NCI-H1436 (cell line): ENCODE measurements around the gene GP1BB.

ENCODE experiments used
- DNase-seq: peaks from one replicate; lab custom pipeline; 2025; lab: John Stamatoyannopoulos, UW

The GP1BB gene

GRCh38 chr22:19742160-19743066, 19.1 kb downstream of the GP1BB start:
- DNase-seq = no peak

- no peak for DNase-seq
Measured at GRCh38 chr22:19743081-19743480, 19.7 kb downstream of the GP1BB start.

DNA sequence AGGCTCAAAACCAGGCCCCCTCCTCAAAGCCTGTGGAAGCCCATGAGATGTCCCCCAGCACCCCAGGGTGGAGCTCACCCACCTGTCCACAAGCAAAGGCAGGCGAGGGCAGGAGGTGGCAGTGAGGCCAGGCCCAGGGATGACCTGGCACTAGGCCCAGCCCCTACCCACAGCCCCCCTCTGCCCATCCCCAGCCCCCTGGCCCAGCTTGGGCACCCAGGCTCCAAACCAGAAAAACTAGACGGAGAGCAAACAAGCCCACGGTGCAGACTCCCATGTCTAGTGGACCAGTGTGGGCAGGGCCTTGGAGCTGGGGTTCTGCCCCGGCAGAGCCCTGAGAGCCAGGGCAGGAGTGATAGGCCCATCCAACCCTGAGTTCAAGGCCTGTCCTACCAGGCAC, 20.3 kb downstream of the GP1BB start:
- DNase-seq = no peak

GRCh38 chr22:19744350-19745006, 21.1 kb downstream of the GP1BB start:
- DNase-seq = no peak

DNA sequence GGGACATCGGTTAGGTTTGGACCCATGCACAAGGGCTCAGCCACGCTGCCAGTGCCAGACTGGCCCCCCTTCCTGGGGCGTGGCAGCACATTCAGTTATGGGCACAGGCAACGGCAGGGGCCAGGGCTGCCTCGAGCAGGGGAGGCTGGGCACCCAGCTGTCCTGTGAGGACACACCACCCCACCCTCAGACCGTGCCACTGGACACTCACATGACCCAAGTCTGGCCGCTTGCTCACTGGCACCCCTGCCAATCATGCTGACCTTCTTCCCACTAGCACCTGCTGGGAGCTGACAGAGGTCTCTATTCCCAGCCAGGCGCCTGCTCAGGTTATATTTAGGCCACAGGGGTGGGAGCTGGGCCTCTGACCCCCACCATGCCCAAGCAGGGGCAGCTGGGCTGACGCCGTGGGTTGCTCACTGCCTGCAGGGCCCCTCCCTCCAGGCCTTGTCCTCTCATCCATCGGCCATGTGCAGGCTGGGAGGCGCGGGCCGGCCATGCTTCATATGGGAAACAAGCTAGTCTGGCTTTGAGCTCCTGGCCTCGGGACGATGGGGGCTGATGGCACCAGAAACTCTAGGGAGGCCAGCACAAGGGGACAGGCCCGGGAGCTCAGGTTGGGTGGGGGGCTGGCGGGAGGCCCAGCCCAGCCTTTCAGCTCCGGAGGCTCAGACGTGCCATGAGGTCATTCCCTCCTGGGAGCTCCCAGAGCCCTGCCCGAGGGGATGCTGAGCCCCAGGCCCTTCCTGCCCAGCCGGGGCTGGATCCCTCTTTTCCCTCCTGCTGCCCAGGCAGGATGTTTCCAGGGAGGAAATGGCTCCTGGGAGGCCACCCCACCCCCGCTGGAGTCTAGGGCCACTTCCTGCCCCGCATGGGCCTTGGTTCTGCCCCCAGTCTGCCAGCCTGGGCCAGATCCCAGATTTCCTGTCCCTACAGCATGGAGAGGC, 22.1 kb downstream of the GP1BB start:
- DNase-seq = no peak

GRCh38 chr22:19746726-19747125, 23.4 kb downstream of the GP1BB start:
- no peak for DNase-seq

DNA sequence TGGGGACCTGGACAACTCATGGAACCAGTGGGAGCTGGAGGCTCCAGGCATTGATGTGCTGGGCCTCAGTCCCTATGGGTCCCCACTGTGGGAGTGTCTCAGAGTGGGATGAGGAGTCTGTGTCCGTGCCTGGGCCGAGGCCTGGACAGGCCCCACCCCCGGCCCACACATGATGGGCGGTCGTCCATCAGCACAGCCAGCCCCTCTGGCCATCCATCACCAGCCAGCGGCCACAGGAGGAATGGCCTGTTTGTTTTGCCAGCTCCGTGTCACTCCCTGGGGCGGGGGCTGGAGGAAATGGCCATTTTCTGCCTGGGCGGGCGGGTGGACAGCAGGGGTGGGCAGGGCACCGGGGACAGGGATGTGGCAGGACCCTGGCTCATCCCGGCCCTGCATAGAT, 24.2 kb downstream of the GP1BB start:
- no peak for DNase-seq

GRCh38 chr22:19748139-19748538, 24.8 kb downstream of the GP1BB start:
- no peak for DNase-seq

DNA sequence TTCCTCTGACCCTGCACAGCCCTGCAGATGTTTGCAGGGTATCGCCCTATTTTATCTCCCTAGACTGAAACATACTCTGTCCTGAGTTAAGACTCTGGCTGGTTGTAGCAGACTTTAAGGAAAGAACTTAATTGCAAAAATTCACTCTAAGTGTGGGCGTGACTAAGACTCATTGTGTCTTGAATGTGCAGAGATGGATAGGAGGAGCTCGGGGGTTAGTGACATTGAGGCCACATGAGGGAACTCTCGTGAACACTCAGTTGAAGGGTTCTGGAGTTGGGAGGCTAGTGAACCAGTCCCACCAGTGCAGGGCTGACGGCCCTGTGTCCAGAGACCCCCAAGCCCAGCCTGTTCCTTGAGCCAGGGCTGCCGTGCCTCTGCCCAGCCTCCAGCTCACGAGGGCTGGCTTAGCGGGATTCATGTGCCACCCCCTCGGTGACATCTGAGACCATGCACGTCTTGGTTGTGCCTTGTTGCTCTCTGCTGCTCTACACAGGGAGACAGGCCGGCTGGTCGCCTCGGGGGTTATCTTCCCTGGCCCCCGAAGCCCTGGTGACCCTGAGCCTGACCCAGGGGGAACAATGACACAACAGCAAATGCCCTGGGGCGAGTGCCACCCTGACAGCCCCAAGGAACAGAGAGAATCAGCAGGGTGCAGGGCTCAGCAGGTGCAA, 25.8 kb downstream of the GP1BB start:
- DNase-seq = no peak

- DNase-seq = no peak
Measured at GRCh38 chr22:19749876-19750275, 26.5 kb downstream of the GP1BB start.

DNA sequence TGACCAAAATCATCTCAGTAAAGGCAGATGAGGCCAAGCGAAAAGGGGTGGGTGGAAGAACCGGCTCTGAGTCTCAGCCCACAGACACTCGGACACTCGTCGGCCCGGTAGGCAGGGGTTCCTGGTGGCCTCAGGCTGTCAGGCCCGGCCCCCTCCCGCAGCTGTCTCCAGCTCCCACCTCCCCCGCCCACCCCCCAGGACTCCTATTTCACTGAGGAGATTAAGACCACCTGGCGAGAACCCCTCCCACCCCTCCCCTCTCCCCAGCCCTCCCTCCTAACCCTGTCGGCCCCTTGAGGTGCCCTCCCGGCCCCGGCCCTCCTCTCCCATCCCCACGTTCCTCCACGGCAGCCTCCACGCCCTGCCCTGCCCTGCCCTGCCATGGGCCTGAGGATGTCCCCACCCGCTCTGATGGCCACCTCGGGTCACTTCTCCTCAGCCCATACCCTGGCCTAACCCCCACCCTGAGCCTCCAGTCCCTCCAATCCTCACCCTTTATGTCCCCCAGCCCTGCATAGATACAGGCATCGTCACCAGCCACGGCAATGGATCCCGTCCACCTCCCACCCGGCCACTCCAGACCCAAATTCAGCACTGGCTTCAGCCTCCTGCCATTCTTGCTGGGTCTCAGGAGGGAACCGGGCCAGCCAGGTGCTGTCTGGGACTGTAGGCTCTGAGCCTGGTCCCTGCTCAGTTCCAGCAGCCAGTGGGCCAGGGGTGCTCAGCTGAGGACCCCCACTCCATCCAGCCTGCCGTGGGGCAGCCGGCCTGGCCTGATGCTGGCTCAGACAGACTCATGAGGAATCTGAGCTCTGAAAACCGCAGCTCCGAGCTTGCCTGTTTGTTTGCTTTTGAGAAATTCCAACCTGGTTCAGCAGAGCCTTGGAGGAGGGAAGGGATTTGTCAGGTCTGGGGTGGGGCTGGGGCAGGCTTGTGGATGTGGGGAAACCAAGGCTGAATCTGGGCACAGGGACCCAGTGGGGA, 27.5 kb downstream of the GP1BB start:
- DNase-seq = no peak

- DNase-seq = no peak
Measured at GRCh38 chr22:19751497-19752245, 28.3 kb downstream of the GP1BB start.

- no peak for DNase-seq
Measured at GRCh38 chr22:19753090-19753842, 29.9 kb downstream of the GP1BB start.

- DNase-seq = no peak
Measured at GRCh38 chr22:19753996-19754700, 30.8 kb downstream of the GP1BB start.

DNA sequence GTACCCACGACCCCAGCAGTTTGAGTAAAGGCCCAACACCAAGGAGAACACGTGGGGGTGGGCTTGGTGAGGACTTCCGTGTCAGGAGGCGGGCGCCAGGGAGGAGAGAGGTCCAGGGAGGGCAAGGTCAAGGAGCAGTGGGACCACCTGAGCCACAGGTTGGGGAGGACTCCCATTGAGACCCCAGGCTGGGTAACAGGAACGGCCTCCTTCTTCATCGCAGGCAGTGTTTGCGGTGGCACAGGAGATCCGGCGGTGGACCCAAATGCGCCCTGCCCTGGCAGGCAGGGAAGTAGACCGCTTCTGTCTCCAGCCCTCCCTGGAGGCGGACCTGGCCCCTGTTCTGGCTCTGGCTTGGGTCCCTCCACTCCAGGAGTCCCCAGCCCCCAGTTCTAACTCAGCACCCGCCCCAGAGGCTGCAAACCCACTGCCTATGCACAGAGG, 31.4 kb downstream of the GP1BB start:
- no peak for DNase-seq

- no peak for DNase-seq
Measured at GRCh38 chr22:19755145-19755710, 31.9 kb downstream of the GP1BB start.

- no peak for DNase-seq
Measured at GRCh38 chr22:19755722-19756287, 32.5 kb downstream of the GP1BB start.
